GM13976 (cell line): ENCODE measurements around the gene SECISBP2.

Experiments
- DNase-seq: peaks from one replicate; pipeline ENCODE4 v3.0.0; 2012; ENCODE audit warnings: low spot score
- CTCF ChIP-seq: IDR thresholded peaks from 2 replicates; pipeline ENCODE4 v1.5.1; 2012; ENCODE audit warnings: borderline replicate concordance, mild to moderate bottlenecking; ENCODE audit not compliant: insufficient read depth; ENCODE audit errors: extremely low read depth, missing control alignments, control extremely low read depth
- in situ Hi-C: fragments of 300-500 bp; cut with MboI; formaldehyde crosslinking; loops from one replicate; pipeline ENCODE4 v1.12.0; 2022; ENCODE audit warnings: low sequenced_read_pairs, mixed read lengths, inconsistent platforms; ENCODE audit not compliant: unreplicated experiment

The SECISBP2 gene

GRCh38 chr9:89358985-89359384 lies 40.7 kb downstream of the SECISBP2 start:
- TF ChIP-seq CTCF = no peak
- DNase-seq = no peak
- in situ Hi-C loops = no loop called here

GRCh38 chr9:89359751-89360261 lies 41.5 kb downstream of the SECISBP2 start:
- no peak for TF ChIP-seq CTCF
- DNase-seq = no peak
- in situ Hi-C loops = no loop called here

GRCh38 chr9:89360465-89360864 lies 42.2 kb downstream of the SECISBP2 start:
- no peak for DNase-seq
- TF ChIP-seq CTCF = no peak
- in situ Hi-C loops = no loop called here

GRCh38 chr9:89361031-89361430 lies 42.7 kb downstream of the SECISBP2 start:
- no peak for TF ChIP-seq CTCF
- in situ Hi-C loops = no loop called here

GRCh38 chr9:89361816-89362646 lies 43.7 kb downstream of the SECISBP2 start:
- TF ChIP-seq CTCF = no peak
- in situ Hi-C loops = no loop called here
- no peak for DNase-seq

More at GRCh38 chr9:89361031-89361430, 42.7 kb downstream of the SECISBP2 start:
- no peak for DNase-seq

- in situ Hi-C loops = no loop called here
- no peak for DNase-seq
- no peak for TF ChIP-seq CTCF
Observed at GRCh38 chr9:89362647-89363310, 44.5 kb downstream of the SECISBP2 start.
